ENCODE data around the gene NUP188. TPM values are rescaled to one million over a fixed set of nuclear protein-coding genes. Genes with fewer than 3 reads are reported as not detected.

Gene NUP188
- total and polyA plus RNA-seq, 2 of the 4 experiments (the other 2 are of a cell fraction): 53.0 to 59.1 TPM

- H4K20me1 ChIP-seq (ENCODE audit: insufficient read depth, low read length): peaks cover 7% of the 10 kb centered on the region
- no peak overlapping the region for H2AFZ ChIP-seq (replicated peaks; ENCODE audit: low read length, poor library complexity)
- H2BK15ac ChIP-seq (ENCODE audit: low read depth, low read length): no peak overlapping the region
- no peaks in the 10 kb centered on the region for H3K27me3 ChIP-seq (ENCODE audit: control insufficient read depth, insufficient read depth, low read length)
- no peaks in the 10 kb centered on the region for H3K9me3 ChIP-seq (ENCODE audit: control insufficient read depth, insufficient read depth, low read length)
- H2BK120ac ChIP-seq (ENCODE audit: low read depth, low read length): no peak overlapping the region
- H3K9ac ChIP-seq (ENCODE audit: low read depth, low read length): no peak overlapping the region
- ATAC-seq (ENCODE audit: low read depth): no peak
- no peak overlapping the region for H3K23ac ChIP-seq (ENCODE audit: low read depth, low read length)
- dilution Hi-C loops (cut with HindIII; ENCODE audit: low sequenced_read_pairs, unreplicated experiment) (no loop called here), in situ Hi-C loops (cut with MboI; ENCODE audit: low sequenced_read_pairs) (no loop called here), intact Hi-C loops (cut with micrococcal nuclease) (no loop called here)
- H3K36me3 ChIP-seq (ENCODE audit: control insufficient read depth, insufficient read depth, low read length): peaks cover 28% of the 10 kb centered on the region
- H3K18ac ChIP-seq (ENCODE audit: low read depth, low read length): no peak overlapping the region
- WGBS, 2 experiments (ENCODE audit: extremely low coverage in 2 of 2, insufficient read length in 1 of 2): 80% methylated on average over 5 of the region's 16 CpGs; no CpG with 5 or more reads in 1 of the 2 experiments
- no peak for DNase-seq
- ChIA-PET CTCF (interaction anchor here (0.9 kb wide), 1 partner anchor 18 kb away, joined by 3 read pairs; no protein-coding TSS in a partner anchor), POLR2A (ENCODE audit: unreplicated experiment) (no interaction called here)
- no peak overlapping the region for H4K8ac ChIP-seq (ENCODE audit: low read depth in 2 of 2, low read length in 2 of 2)
- peak overlapping the region; percentile 42 for H2AK9ac ChIP-seq (replicated peaks; ENCODE audit: low read depth, low read length, poor library complexity)
- H3K4me1 ChIP-seq (ENCODE audit: control insufficient read depth, insufficient read depth, low read length): no peaks in the 10 kb centered on the region
- H2AK5ac ChIP-seq (ENCODE audit: low read depth, low read length): no peak overlapping the region
- TF ChIP-seq RFX5 (IDR thresholded peaks at IDR 0.05; ENCODE audit: low read depth, low read length) (no peak), CTCF (conservative IDR thresholded peaks at IDR 0.05; ENCODE audit: low read depth, low read length) (no peak), MAZ (IDR thresholded peaks at IDR 0.05; ENCODE audit: borderline replicate concordance, low read depth, low read length) (no peak), MXI1 (IDR thresholded peaks at IDR 0.05; ENCODE audit: borderline replicate concordance, low read depth, low read length) (no peak), CEBPB (IDR thresholded peaks at IDR 0.05; ENCODE audit: low read depth, low read length) (no peak), POLR2A (IDR thresholded peaks at IDR 0.05; ENCODE audit: low read depth, low read length) (no peak), RCOR1 (IDR thresholded peaks at IDR 0.05; ENCODE audit: insufficient replicate concordance, low read length) (no peak), USF2 (IDR thresholded peaks at IDR 0.05; ENCODE audit: low read depth, low read length) (no peak), MAFK (IDR thresholded peaks at IDR 0.05; ENCODE audit: low read depth, low read length) (no peak), RAD21 (IDR thresholded peaks at IDR 0.05; ENCODE audit: low read length) (no peak), SMC3 (IDR thresholded peaks at IDR 0.05; ENCODE audit: low read depth, low read length) (no peak), ELK1 (IDR thresholded peaks at IDR 0.05; ENCODE audit: borderline replicate concordance, low read depth, low read length) (no peak)
- no peaks in the 10 kb centered on the region for H3K9me1 ChIP-seq (ENCODE audit: insufficient read depth, low read length)
- H3K4me3 ChIP-seq (ENCODE audit: insufficient read depth, low read depth, low read length): no peak overlapping the region
- H3K4ac ChIP-seq (ENCODE audit: low read depth, low read length): no peak overlapping the region
- H3K56ac ChIP-seq (ENCODE audit: extremely low read depth, insufficient read depth, low read length): no peak overlapping the region
- H2BK20ac ChIP-seq (ENCODE audit: low read depth, low read length): no peak overlapping the region
- H3K4me2 ChIP-seq (ENCODE audit: low read depth, low read length): no peak overlapping the region
- no TSS peak for BruUV-seq (replicated peaks)
- no peak overlapping the region for H4K5ac ChIP-seq (ENCODE audit: low read depth, low read length)
- H3K27ac ChIP-seq (ENCODE audit: insufficient read depth, low read length): no peak overlapping the region
- H2BK5ac ChIP-seq (ENCODE audit: low read depth, low read length, poor library complexity, severe bottlenecking): no peak overlapping the region
- H4K91ac ChIP-seq (ENCODE audit: insufficient read depth, low read depth, low read length): no peak overlapping the region
- peaks cover 0 to 10% of the 10 kb centered on the region in 2 experiments; a peak in 1 of 4 replicates for H3K79me1 ChIP-seq (ENCODE audit: low read depth in 1 of 2, low read length in 2 of 2)
- H3K14ac ChIP-seq (replicated peaks; ENCODE audit: low read depth, low read length): no peak overlapping the region
Measured at GRCh38 chr9:129012893-129013448, 65.5 kb downstream of the NUP188 start.
